MCF 10A (cell line): Measurements from ENCODE around the gene CCDC146. TPM values are rescaled to one million over a fixed set of nuclear protein-coding genes. Genes with fewer than 3 reads are reported as not detected.
"Not testable (repeated sequence)": the region's sequence is repeated elsewhere in the genome, so short reads cannot be mapped to it uniquely, and the experiment has no call there.

Source experiments
- BruUV-seq: library from RNA; stranded (reverse); fragments of 400-500 nt; replicated peaks from 2 replicates; lab custom pipeline; 2021; lab: Mats Ljungman, UMichigan
- CTCF ChIA-PET: fragments of 300-600 bp; sonication (Branson Sonifier 250); formaldehyde crosslinking; extraction: SDS; loops from one replicate; lab custom pipeline; 2021; ENCODE audit warnings: antibody characterized with exemption, inconsistent platforms; lab: Yijun Ruan, JAX
- POLR2A ChIA-PET: fragments of 300-600, 350-650 bp; sonication (Branson Sonifier 250); formaldehyde crosslinking; extraction: SDS; loops from one replicate; lab custom pipeline; 2020; ENCODE audit warnings: antibody characterized with exemption, inconsistent platforms; lab: Yijun Ruan, JAX
- DNase-seq: peaks from one replicate; pipeline ENCODE4 v3.0.0-alpha.2; 2018; ENCODE audit not compliant: unreplicated experiment
- H3K27ac Mint-ChIP-seq: one replicate; pipeline ENCODE4 v1.8.0; 2022; ENCODE audit warnings: mild to moderate bottlenecking, low read depth, mixed read lengths; ENCODE audit not compliant: unreplicated experiment
- H3K27me3 Mint-ChIP-seq: one replicate; pipeline ENCODE4 v1.8.0; 2022; ENCODE audit warnings: mixed read lengths; ENCODE audit not compliant: insufficient read depth, unreplicated experiment
- H3K36me3 Mint-ChIP-seq: one replicate; pipeline ENCODE4 v1.8.0; 2022; ENCODE audit warnings: mild to moderate bottlenecking, moderate library complexity, mixed read lengths; ENCODE audit not compliant: insufficient read depth, unreplicated experiment
- H3K4me1 Mint-ChIP-seq: one replicate; pipeline ENCODE4 v1.8.0; 2022; ENCODE audit warnings: mixed read lengths; ENCODE audit not compliant: insufficient read depth, unreplicated experiment
- H3K4me3 Mint-ChIP-seq: one replicate; pipeline ENCODE4 v1.8.0; 2022; ENCODE audit warnings: mild to moderate bottlenecking, moderate library complexity, mixed read lengths; ENCODE audit not compliant: unreplicated experiment
- H3K9me3 Mint-ChIP-seq: one replicate; pipeline ENCODE4 v1.8.0; 2022; ENCODE audit warnings: mixed read lengths; ENCODE audit not compliant: unreplicated experiment
- CTCF ChIP-seq: fragments of 200-600 bp; IDR thresholded peaks from one replicate; pipeline ENCODE4 v1.8.0; 2022; ENCODE audit warnings: antibody characterized with exemption, mild to moderate bottlenecking; ENCODE audit not compliant: unreplicated experiment
- intact Hi-C: fragments of 100-400 bp; cut with micrococcal nuclease; formaldehyde crosslinking; loops from 2 replicates; pipeline ENCODE4 v1.14.1; 2022
- total RNA-seq: library from RNA; stranded (reverse); gene quantifications from 2 replicates; pipeline ENCODE4 v1.2.3, GENCODE V29; 2022

Gene CCDC146
- total RNA-seq, 1 experiment from 2014 or later: 2.7 TPM

GRCh38 chr7:77222819-77223218 lies 100.4 kb downstream of the CCDC146 start:
- no peak overlapping the region for H3K4me3 Mint-ChIP-seq
- intact Hi-C loops: no loop called here
- no TSS peak for BruUV-seq
- H3K27me3 Mint-ChIP-seq: no peaks in the 10 kb centered on the region
- H3K9me3 Mint-ChIP-seq: no peaks in the 10 kb centered on the region
- H3K36me3 Mint-ChIP-seq: no peaks in the 10 kb centered on the region
- no peak overlapping the region for H3K27ac Mint-ChIP-seq
- DNase-seq: no peak
- ChIA-PET CTCF (no interaction called here), POLR2A (no interaction called here)
- no peaks in the 10 kb centered on the region for H3K4me1 Mint-ChIP-seq
- no peak for TF ChIP-seq CTCF

- no peaks in the 10 kb centered on the region for H3K36me3 Mint-ChIP-seq
- H3K9me3 Mint-ChIP-seq: no peaks in the 10 kb centered on the region
- no TSS peak for BruUV-seq
- intact Hi-C loops: no loop called here
- CTCF ChIA-PET: interaction anchor here (0.7 kb wide), 1 partner anchor 97 kb away, joined by 3 read pairs; no protein-coding TSS in a partner anchor
- TF ChIP-seq CTCF: no peak
- no peak overlapping the region for H3K4me3 Mint-ChIP-seq
- DNase-seq: no peak
- POLR2A ChIA-PET: interaction anchor here (0.7 kb wide), 1 partner anchor 19 kb away, joined by 3 read pairs; no protein-coding TSS in a partner anchor
- no peaks in the 10 kb centered on the region for H3K27me3 Mint-ChIP-seq
- H3K4me1 Mint-ChIP-seq: no peaks in the 10 kb centered on the region
- H3K27ac Mint-ChIP-seq: no peak overlapping the region
These were observed 100.8 kb downstream of the CCDC146 start for GRCh38 chr7:77223261-77223660.

- ChIA-PET POLR2A (no interaction called here), CTCF (interaction anchor here (1.6 kb wide), 1 partner anchor 21 kb away, joined by 7 read pairs; no protein-coding TSS in a partner anchor)
- no peak for TF ChIP-seq CTCF
- no peak for DNase-seq
- H3K4me1 Mint-ChIP-seq: no peaks in the 10 kb centered on the region
- H3K36me3 Mint-ChIP-seq: no peaks in the 10 kb centered on the region
- no peak overlapping the region for H3K4me3 Mint-ChIP-seq
- BruUV-seq: no TSS peak
- no peaks in the 10 kb centered on the region for H3K27me3 Mint-ChIP-seq
- H3K9me3 Mint-ChIP-seq: peaks cover 11% of the 10 kb centered on the region
- H3K27ac Mint-ChIP-seq: no peak overlapping the region
- intact Hi-C loops: no loop called here
These were observed 104.0 kb downstream of the CCDC146 start for GRCh38 chr7:77226357-77226839.

- H3K36me3 Mint-ChIP-seq, H3K4me3 Mint-ChIP-seq, BruUV-seq, intact Hi-C loops, H3K27me3 Mint-ChIP-seq, POLR2A ChIA-PET, H3K4me1 Mint-ChIP-seq, H3K27ac Mint-ChIP-seq, DNase-seq: not testable (repeated sequence)
- peaks cover 11% of the 10 kb centered on the region for H3K9me3 Mint-ChIP-seq
- CTCF ChIA-PET: interaction anchor here (0.5 kb wide), 1 partner anchor 45 kb away, joined by 3 read pairs; no protein-coding TSS in a partner anchor
These were observed 106.4 kb downstream of the CCDC146 start for GRCh38 chr7:77228795-77229194.
